ENCODE measurements around the gene TSPAN1.

TSPAN1 gene

GRCh38 chr1:46174448-46175231 is at the start of gene TSPAN1:
Gene TSPAN1, plus strand, starts transcription at chr1:46175087. Its CDS starts 6,021 bp downstream, at chr1:46181108.
- ATAC-seq (ENCODE audit: low read depth) (no peak), DNase-seq (ENCODE audit: low spot score) (no peak)
- Histone ChIP-seq H3K9me3 (ENCODE audit: severe bottlenecking) (no peaks in the 10 kb centered on the region), H3K4me3 (ENCODE audit: severe bottlenecking) (no peak within 1 kb of the TSS), H3K36me3 (ENCODE audit: low read depth) (no peaks in the 10 kb centered on the region), H3K27ac (ENCODE audit: poor library complexity, severe bottlenecking) (no peak within 1 kb of the TSS), H3K4me1 (ENCODE audit: insufficient read depth, poor library complexity, severe bottlenecking) (peaks cover 15% of the 10 kb centered on the region), H3K27me3 (ENCODE audit: insufficient read depth, poor library complexity, severe bottlenecking) (no peaks in the 10 kb centered on the region)
- TF ChIP-seq CTCF (IDR thresholded peaks at IDR 0.05; ENCODE audit: poor library complexity, severe bottlenecking): no peak

- H3K36me3 ChIP-seq (ENCODE audit: low read depth): 0 out of 2 replicates have a peak, but pooled peaks cover 3% of the 10 kb centered on the region
- no peak overlapping the region for H3K4me3 ChIP-seq (ENCODE audit: severe bottlenecking)
- H3K4me1 ChIP-seq (ENCODE audit: insufficient read depth, poor library complexity, severe bottlenecking): peaks cover 24% of the 10 kb centered on the region
- ATAC-seq (ENCODE audit: low read depth) (peak; percentile 6; the same call in 1 of the 3 replicates), DNase-seq (ENCODE audit: low spot score) (no peak)
- H3K27ac ChIP-seq (ENCODE audit: poor library complexity, severe bottlenecking): peak overlapping the region; percentile 31
- H3K27me3 ChIP-seq (ENCODE audit: insufficient read depth, poor library complexity, severe bottlenecking): no peaks in the 10 kb centered on the region
- no peaks in the 10 kb centered on the region for H3K9me3 ChIP-seq (ENCODE audit: severe bottlenecking)
- TF ChIP-seq CTCF (IDR thresholded peaks at IDR 0.05; ENCODE audit: poor library complexity, severe bottlenecking): no peak
These were observed 46.5 kb upstream of the TSPAN1 start for GRCh38 chr1:46128344-46128743.

- Histone ChIP-seq H3K4me1 (ENCODE audit: insufficient read depth, poor library complexity, severe bottlenecking) (peaks cover 33% of the 10 kb centered on the region), H3K27me3 (ENCODE audit: insufficient read depth, poor library complexity, severe bottlenecking) (no peaks in the 10 kb centered on the region), H3K9me3 (ENCODE audit: severe bottlenecking) (no peaks in the 10 kb centered on the region), H3K27ac (ENCODE audit: poor library complexity, severe bottlenecking) (peak overlapping the region; percentile 79), H3K36me3 (ENCODE audit: low read depth) (0 out of 2 replicates have a peak, but pooled peaks cover 3% of the 10 kb centered on the region), H3K4me3 (ENCODE audit: severe bottlenecking) (peak overlapping the region; percentile 46)
- peak; percentile 26 for TF ChIP-seq CTCF (IDR thresholded peaks at IDR 0.05; ENCODE audit: poor library complexity, severe bottlenecking)
- ATAC-seq (ENCODE audit: low read depth) (no peak), DNase-seq (ENCODE audit: low spot score) (no peak)
These were observed 44.8 kb upstream of the TSPAN1 start for GRCh38 chr1:46130121-46130520.

GRCh38 chr1:46130606-46131005 is 44.3 kb upstream of the TSPAN1 start:
- Histone ChIP-seq H3K4me3 (ENCODE audit: severe bottlenecking) (peak overlapping the region; percentile 46), H3K9me3 (ENCODE audit: severe bottlenecking) (no peaks in the 10 kb centered on the region), H3K4me1 (ENCODE audit: insufficient read depth, poor library complexity, severe bottlenecking) (peaks cover 38% of the 10 kb centered on the region), H3K27ac (ENCODE audit: poor library complexity, severe bottlenecking) (peak overlapping the region; percentile 79), H3K27me3 (ENCODE audit: insufficient read depth, poor library complexity, severe bottlenecking) (no peaks in the 10 kb centered on the region), H3K36me3 (ENCODE audit: low read depth) (0 out of 2 replicates have a peak, but pooled peaks cover 3% of the 10 kb centered on the region)
- ATAC-seq (ENCODE audit: low read depth) (no peak), DNase-seq (ENCODE audit: low spot score) (no peak)
- no peak for TF ChIP-seq CTCF (IDR thresholded peaks at IDR 0.05; ENCODE audit: poor library complexity, severe bottlenecking)

- H3K27ac ChIP-seq (ENCODE audit: poor library complexity, severe bottlenecking): peak overlapping the region; percentile 79
- TF ChIP-seq CTCF (IDR thresholded peaks at IDR 0.05; ENCODE audit: poor library complexity, severe bottlenecking): no peak
- ATAC-seq (ENCODE audit: low read depth): no peak
These were observed 43.8 kb upstream of the TSPAN1 start for GRCh38 chr1:46131093-46131492.

More at GRCh38 chr1:46131093-46131492, 43.8 kb upstream of the TSPAN1 start:
- Histone ChIP-seq H3K9me3 (ENCODE audit: severe bottlenecking) (no peaks in the 10 kb centered on the region), H3K4me3 (ENCODE audit: severe bottlenecking) (peak overlapping the region; percentile 46), H3K4me1 (ENCODE audit: insufficient read depth, poor library complexity, severe bottlenecking) (peaks cover 38% of the 10 kb centered on the region), H3K36me3 (ENCODE audit: low read depth) (0 out of 2 replicates have a peak, but pooled peaks cover 3% of the 10 kb centered on the region), H3K27me3 (ENCODE audit: insufficient read depth, poor library complexity, severe bottlenecking) (no peaks in the 10 kb centered on the region)
- no peak for DNase-seq (ENCODE audit: low spot score)

Measured in RWPE2 (cell line).